Osteocyte (in vitro differentiated cells): Measurements from ENCODE around the gene TECTB. TPM values are rescaled to one million over a fixed set of nuclear protein-coding genes. Genes with fewer than 3 reads are reported as not detected.

Source experiments
- DNase-seq: peaks from one replicate; pipeline ENCODE4 v3.0.0; 2021; ENCODE audit warnings: mixed read lengths; ENCODE audit not compliant: unreplicated experiment; ENCODE audit errors: extremely low spot score
- H3K27ac Mint-ChIP-seq: one replicate; pipeline ENCODE4 v1.8.0; 2021; ENCODE audit warnings: mild to moderate bottlenecking, mixed read lengths; ENCODE audit not compliant: unreplicated experiment
- H3K27me3 Mint-ChIP-seq: one replicate; pipeline ENCODE4 v1.8.0; 2021; ENCODE audit warnings: mixed read lengths; ENCODE audit not compliant: unreplicated experiment
- H3K36me3 Mint-ChIP-seq: one replicate; pipeline ENCODE4 v1.8.0; 2021; ENCODE audit warnings: mixed read lengths; ENCODE audit not compliant: unreplicated experiment
- H3K4me1 Mint-ChIP-seq: one replicate; pipeline ENCODE4 v1.8.0; 2021; ENCODE audit warnings: mixed read lengths; ENCODE audit not compliant: unreplicated experiment
- H3K4me3 Mint-ChIP-seq: one replicate; pipeline ENCODE4 v1.8.0; 2021; ENCODE audit warnings: mild to moderate bottlenecking, moderate library complexity, mixed read lengths; ENCODE audit not compliant: unreplicated experiment
- H3K9me3 Mint-ChIP-seq: one replicate; pipeline ENCODE4 v1.8.0; 2021; ENCODE audit warnings: mixed read lengths; ENCODE audit not compliant: unreplicated experiment
- CTCF ChIP-seq: fragments of 200-600 bp; sonication (generic); IDR thresholded peaks from 2 replicates; pipeline ENCODE4 v1.5.0; 2021; ENCODE audit warnings: antibody characterized with exemption, mild to moderate bottlenecking, moderate library complexity
- total RNA-seq: library from RNA; stranded (reverse); gene quantifications from 2 replicates; pipeline ENCODE4 v1.2.1, GENCODE V29; 2021

The TECTB gene
- total RNA-seq, 1 donor from 2014 or later: not detected

DNA sequence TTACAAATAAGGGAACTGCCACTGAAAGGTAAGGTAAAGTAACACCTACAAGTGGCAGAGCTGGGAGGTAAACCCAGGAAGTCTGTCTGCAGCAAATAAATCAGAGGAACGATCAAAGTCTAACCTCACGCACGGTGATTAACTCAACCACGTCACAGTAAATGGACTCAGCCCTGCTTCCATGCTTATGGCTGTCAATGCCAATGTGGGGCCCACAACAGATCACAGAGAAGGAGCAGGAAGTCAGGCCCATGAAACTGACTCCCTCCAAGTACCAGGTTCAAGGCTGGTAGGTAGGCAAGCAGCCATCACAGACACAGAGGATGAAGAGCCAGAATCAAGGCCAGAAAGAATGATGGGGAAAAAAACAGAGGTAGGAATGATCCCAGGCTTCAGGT, 52.7 kb downstream of the TECTB start:
- Mint-ChIP-seq H3K27ac (no peak overlapping the region), H3K27me3 (peaks cover 12% of the 10 kb centered on the region), H3K4me3 (no peak overlapping the region), H3K36me3 (no peaks in the 10 kb centered on the region), H3K4me1 (no peaks in the 10 kb centered on the region), H3K9me3 (no peaks in the 10 kb centered on the region)
- no peak for DNase-seq
- no peak for TF ChIP-seq CTCF

DNA sequence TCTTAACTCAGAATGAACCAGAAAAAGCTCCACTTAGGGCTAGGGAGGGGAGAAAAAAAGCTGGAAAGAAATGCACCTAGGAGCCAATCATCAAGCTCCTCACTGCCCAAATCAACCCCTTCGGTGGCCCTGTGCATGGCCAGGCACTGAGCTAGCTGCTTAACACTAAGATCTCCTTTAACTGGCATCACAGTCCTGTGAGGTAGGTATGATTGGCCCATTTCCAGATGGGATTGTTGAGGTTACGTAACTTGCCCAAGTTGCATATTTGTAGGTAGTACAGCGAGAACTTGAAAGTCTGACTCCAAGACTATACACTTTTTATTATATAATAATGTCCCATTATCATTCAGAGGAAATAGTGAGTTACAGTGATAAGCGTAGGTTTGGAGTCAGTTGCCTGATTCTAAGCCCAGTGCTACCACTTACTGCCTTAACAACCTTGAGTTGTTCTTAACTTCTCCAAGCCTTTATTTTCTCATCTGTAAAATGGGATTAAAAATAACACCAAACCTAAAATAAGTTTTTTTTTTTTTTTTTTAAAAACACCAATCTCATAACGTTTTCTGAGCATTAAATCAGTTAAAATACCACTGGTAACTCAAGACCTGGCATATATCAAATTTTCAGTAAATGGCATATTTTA, 53.5 kb downstream of the TECTB start:
- peaks cover 12% of the 10 kb centered on the region for H3K27me3 Mint-ChIP-seq
- DNase-seq: no peak

GRCh38 chr10:112338957-112339356, 55.8 kb downstream of the TECTB start:
- no peaks in the 10 kb centered on the region for H3K4me1 Mint-ChIP-seq
- no peak for TF ChIP-seq CTCF
- H3K4me3 Mint-ChIP-seq: no peak overlapping the region
- H3K27me3 Mint-ChIP-seq: peaks cover 12% of the 10 kb centered on the region
- H3K27ac Mint-ChIP-seq: no peak overlapping the region
- DNase-seq: no peak
- H3K9me3 Mint-ChIP-seq: no peaks in the 10 kb centered on the region
- no peaks in the 10 kb centered on the region for H3K36me3 Mint-ChIP-seq

More for the DNA sequence above, 53.5 kb downstream of the TECTB start:
- Mint-ChIP-seq H3K4me1 (no peaks in the 10 kb centered on the region), H3K9me3 (no peaks in the 10 kb centered on the region), H3K4me3 (no peak overlapping the region), H3K27ac (no peak overlapping the region), H3K36me3 (no peaks in the 10 kb centered on the region)
- TF ChIP-seq CTCF: no peak

DNA sequence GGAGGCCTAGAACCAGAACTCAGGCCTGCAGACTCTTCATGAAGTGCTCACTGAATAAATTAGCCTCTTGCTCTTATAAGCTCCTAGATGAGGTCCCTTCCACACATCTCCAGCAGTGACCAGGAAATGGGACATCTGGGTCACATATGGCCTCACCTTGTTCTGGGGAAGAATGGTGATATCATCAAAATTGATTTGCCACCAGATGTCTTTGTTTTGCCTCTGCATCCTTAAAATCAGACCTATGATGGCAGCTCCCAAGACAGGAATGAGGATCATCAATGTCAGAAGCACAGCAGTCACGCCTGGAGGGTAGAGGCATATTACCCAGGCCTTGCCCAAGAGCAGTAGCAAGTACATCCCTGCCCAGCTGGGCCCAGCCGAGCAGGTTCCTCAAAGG, 57.4 kb downstream of the TECTB start:
- no peaks in the 10 kb centered on the region for H3K36me3 Mint-ChIP-seq
- DNase-seq: no peak
- H3K27me3 Mint-ChIP-seq: peaks cover 7% of the 10 kb centered on the region
- TF ChIP-seq CTCF: no peak
- no peak overlapping the region for H3K4me3 Mint-ChIP-seq
- no peaks in the 10 kb centered on the region for H3K9me3 Mint-ChIP-seq
- no peaks in the 10 kb centered on the region for H3K4me1 Mint-ChIP-seq
- no peak overlapping the region for H3K27ac Mint-ChIP-seq

DNA sequence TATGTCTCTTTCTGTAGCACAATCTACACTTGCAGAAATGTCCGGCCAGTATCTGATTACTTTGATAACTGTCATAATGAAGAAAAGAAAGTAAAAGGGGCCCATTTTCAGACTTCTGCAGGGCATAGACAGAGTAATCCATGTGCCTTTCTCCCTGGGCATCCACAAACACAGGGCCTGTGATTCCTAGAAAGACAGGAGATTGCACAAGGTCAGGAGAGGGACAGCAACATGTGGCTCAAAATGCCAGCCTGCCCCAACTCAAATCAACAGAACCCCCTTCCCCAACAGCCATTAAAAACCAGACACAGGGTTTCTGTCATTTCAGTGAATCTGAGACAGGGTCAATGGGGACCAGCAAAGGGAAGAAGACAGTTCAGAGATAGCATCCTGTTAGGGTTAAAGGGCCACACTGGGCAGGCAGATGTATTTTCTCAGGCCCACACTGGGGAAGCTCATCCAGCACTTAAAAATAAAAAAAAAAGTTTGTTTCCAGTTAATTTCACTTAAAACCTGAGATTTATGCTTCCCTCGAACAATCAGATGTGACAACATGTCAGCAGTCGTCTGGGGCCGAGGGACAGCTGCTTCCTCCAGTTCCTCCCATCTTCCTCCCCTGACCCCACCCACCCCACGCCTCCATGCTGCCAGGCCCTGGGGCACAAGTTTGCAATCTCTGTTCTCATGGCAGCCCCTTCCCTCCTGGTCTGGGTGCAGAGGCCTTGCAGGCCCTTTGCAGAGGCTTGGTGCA, 60.0 kb downstream of the TECTB start:
- Mint-ChIP-seq H3K27me3 (peaks cover 2% of the 10 kb centered on the region), H3K4me1 (no peaks in the 10 kb centered on the region), H3K27ac (no peak overlapping the region), H3K4me3 (no peak overlapping the region), H3K36me3 (no peaks in the 10 kb centered on the region), H3K9me3 (no peaks in the 10 kb centered on the region)
- no peak for DNase-seq
- TF ChIP-seq CTCF: no peak
